IPS DF 4.7 (cell line): ENCODE results near the gene ASRGL1.

Source experiments
- DNase-seq: peaks from one replicate; pipeline ENCODE4 v3.0.0-alpha.2; 2013; ENCODE audit warnings: low spot score; ENCODE audit errors: extremely low read depth

The ASRGL1 gene

GRCh38 chr11:62439785-62440602 lies 102.7 kb downstream of the ASRGL1 start:
- no peak for DNase-seq
